Right atrium auricular region (tissue), 2 donors: ENCODE data around the gene TMEM88. TPM values are rescaled to one million over a fixed set of nuclear protein-coding genes. Genes with fewer than 3 reads are reported as not detected.

Source experiments
- DNase-seq: peaks from one replicate; pipeline ENCODE4 v3.0.0-alpha.2; 2019; ENCODE audit warnings: low spot score
- H3K27ac ChIP-seq, 2 donors: fragments of 200-600 bp; sonication (generic); 1 replicate in 1 of 2; 2 replicates in 1 of 2; pipeline ENCODE4 v1.5.1; 2016 to 2019
- H3K27me3 ChIP-seq, 2 donors: fragments of 200-600 bp; sonication (generic); one replicate each; pipeline versions ENCODE4 v1.5.1 to v1.6.0; 2017 to 2019
- H3K36me3 ChIP-seq: fragments of 200-600 bp; sonication (generic); one replicate; pipeline ENCODE4 v1.5.1; 2016
- H3K4me1 ChIP-seq, 2 donors: fragments of 200-600 bp; sonication (generic); one replicate each; pipeline versions ENCODE4 v1.5.1 to v1.6.0; 2017 to 2019
- H3K4me3 ChIP-seq, 2 donors: fragments of 200-600 bp; sonication (generic); 1 replicate in 1 of 2; 2 replicates in 1 of 2; pipeline ENCODE4 v1.5.1; 2017 to 2019; ENCODE audit warnings: mild to moderate bottlenecking in 1 of 2, moderate library complexity in 1 of 2
- H3K9me3 ChIP-seq, 2 donors: fragments of 200-600 bp; sonication (generic); one replicate each; pipeline ENCODE4 v1.5.1; 2019
- CTCF ChIP-seq, 2 donors: fragments of 200-600 bp; sonication (generic); IDR thresholded peaks; one replicate each; pipeline ENCODE4 v1.5.1; 2019; ENCODE audit warnings: antibody characterized with exemption in 2 of 2
- total RNA-seq, 2 donors: library from RNA; depleted of rRNA; stranded (reverse); fragments of >200 nt; gene quantifications; one replicate each; pipeline ENCODE4 v1.1.0, GENCODE V29; 2016

TMEM88 gene
- total RNA-seq, 2 donors from 2014 or later: 42.5 to 53.2 TPM

GRCh38 chr17:7844292-7845154 lies 10.3 kb upstream of the TMEM88 start:
- H3K36me3 ChIP-seq: peaks cover 27% of the 10 kb centered on the region
- H3K4me3 ChIP-seq: peak overlapping the region; percentile 56 to 73
- H3K9me3 ChIP-seq: no peaks in the 10 kb centered on the region
- peak; percentile 97 for DNase-seq
- peaks cover 0 to 33% of the 10 kb centered on the region in 2 donors for H3K4me1 ChIP-seq
- no peaks in the 10 kb centered on the region for H3K27me3 ChIP-seq
- no peak for TF ChIP-seq CTCF (IDR thresholded peaks at IDR 0.05)
- peak overlapping the region; percentile 98 to 100 for H3K27ac ChIP-seq

GRCh38 chr17:7845359-7846062 lies 9.4 kb upstream of the TMEM88 start:
- H3K9me3 ChIP-seq: no peaks in the 10 kb centered on the region
- H3K27me3 ChIP-seq: no peaks in the 10 kb centered on the region
- H3K4me3 ChIP-seq: peak overlapping the region; percentile 5 to 73
- H3K36me3 ChIP-seq: peaks cover 37% of the 10 kb centered on the region
- peaks cover 0 to 24% of the 10 kb centered on the region in 2 donors for H3K4me1 ChIP-seq
- peak overlapping the region; percentile 98 to 100 for H3K27ac ChIP-seq
- no peak for DNase-seq
- TF ChIP-seq CTCF (IDR thresholded peaks at IDR 0.05): no peak

GRCh38 chr17:7846063-7846735 lies 8.7 kb upstream of the TMEM88 start:
- Histone ChIP-seq H3K27me3 (no peaks in the 10 kb centered on the region), H3K36me3 (peaks cover 44% of the 10 kb centered on the region), H3K4me1 (peaks cover 0 to 17% of the 10 kb centered on the region in 2 donors), H3K9me3 (no peaks in the 10 kb centered on the region), H3K27ac (no peak overlapping the region), H3K4me3 (no peak overlapping the region)
- TF ChIP-seq CTCF (IDR thresholded peaks at IDR 0.05): no peak
- no peak for DNase-seq

- Histone ChIP-seq H3K27ac (no peak overlapping the region), H3K36me3 (peaks cover 47% of the 10 kb centered on the region), H3K27me3 (no peaks in the 10 kb centered on the region), H3K4me1 (peaks cover 0 to 16% of the 10 kb centered on the region in 2 donors), H3K9me3 (no peaks in the 10 kb centered on the region), H3K4me3 (no peak overlapping the region)
- DNase-seq: no peak
- TF ChIP-seq CTCF (IDR thresholded peaks at IDR 0.05): no peak
Measured at GRCh38 chr17:7846765-7847661, 7.9 kb upstream of the TMEM88 start.

- no peaks in the 10 kb centered on the region for H3K27me3 ChIP-seq
- DNase-seq: no peak
- H3K4me1 ChIP-seq: peaks cover 0 to 22% of the 10 kb centered on the region in 2 donors
- no peak for TF ChIP-seq CTCF (IDR thresholded peaks at IDR 0.05)
- H3K4me3 ChIP-seq: no peak overlapping the region
- H3K36me3 ChIP-seq: peaks cover 59% of the 10 kb centered on the region
- no peaks in the 10 kb centered on the region for H3K9me3 ChIP-seq
- no peak overlapping the region for H3K27ac ChIP-seq
Measured at GRCh38 chr17:7848131-7848579, 6.7 kb upstream of the TMEM88 start.
